Measurements from ENCODE around the gene FOXL3.

DNA sequence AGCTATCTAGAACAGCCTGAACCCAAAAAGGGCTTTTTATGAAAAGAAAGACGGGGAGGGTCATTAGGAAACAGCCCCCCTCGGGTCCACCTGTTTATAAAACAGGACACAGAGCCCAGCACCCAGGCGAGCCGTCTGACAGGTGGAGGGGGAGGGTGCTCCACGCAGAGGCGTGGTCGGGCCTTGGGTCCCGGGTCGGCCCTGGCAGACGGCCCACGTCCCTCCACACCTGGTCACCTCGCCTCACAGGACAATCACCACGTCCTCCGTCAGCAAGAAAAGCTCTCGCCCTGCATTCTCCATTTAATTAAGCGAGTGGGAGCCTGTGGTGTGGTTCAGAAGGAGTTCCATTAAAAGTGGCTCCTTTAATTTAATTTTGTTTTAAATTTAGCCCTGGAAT lies 42.3 kb upstream of the FOXL3 start:
- TF ChIP-seq POLR2A (IDR thresholded peaks at IDR 0.05): no peak
- TF ChIP-seq, protein P1, sequence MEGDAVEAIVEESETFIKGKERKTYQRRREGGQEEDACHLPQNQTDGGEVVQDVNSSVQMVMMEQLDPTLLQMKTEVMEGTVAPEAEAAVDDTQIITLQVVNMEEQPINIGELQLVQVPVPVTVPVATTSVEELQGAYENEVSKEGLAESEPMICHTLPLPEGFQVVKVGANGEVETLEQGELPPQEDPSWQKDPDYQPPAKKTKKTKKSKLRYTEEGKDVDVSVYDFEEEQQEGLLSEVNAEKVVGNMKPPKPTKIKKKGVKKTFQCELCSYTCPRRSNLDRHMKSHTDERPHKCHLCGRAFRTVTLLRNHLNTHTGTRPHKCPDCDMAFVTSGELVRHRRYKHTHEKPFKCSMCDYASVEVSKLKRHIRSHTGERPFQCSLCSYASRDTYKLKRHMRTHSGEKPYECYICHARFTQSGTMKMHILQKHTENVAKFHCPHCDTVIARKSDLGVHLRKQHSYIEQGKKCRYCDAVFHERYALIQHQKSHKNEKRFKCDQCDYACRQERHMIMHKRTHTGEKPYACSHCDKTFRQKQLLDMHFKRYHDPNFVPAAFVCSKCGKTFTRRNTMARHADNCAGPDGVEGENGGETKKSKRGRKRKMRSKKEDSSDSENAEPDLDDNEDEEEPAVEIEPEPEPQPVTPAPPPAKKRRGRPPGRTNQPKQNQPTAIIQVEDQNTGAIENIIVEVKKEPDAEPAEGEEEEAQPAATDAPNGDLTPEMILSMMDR (IDR thresholded peaks at IDR 0.05): no peak
